ENCODE results near the gene UBTD1. TPM values are rescaled to one million over a fixed set of nuclear protein-coding genes. Genes with fewer than 3 reads are reported as not detected.

UBTD1 gene
- total RNA-seq, 4 donors from 2014 or later: 3.9 to 23.4 (median 12.4) TPM

DNA sequence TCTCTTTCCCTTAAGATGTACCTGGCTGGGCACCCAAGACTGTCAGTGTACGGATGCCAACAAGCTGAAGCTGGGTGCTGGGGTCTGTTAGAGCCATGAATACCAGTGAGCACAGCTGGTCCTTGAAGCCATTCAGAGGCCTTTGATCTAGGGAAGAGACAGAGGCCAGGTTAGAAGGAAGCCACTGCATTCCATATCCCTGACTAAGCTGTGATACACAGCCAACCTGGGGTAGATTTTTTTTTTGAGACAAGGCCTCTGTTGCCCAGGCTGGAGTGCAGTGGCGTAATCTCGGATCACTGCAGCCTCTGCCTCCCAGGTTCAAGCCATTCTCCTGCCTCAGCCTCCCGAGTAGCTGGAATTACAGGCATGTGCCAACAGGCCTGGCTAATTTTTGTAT, 32.0 kb upstream of the UBTD1 start:
- TF ChIP-seq, protein P1, sequence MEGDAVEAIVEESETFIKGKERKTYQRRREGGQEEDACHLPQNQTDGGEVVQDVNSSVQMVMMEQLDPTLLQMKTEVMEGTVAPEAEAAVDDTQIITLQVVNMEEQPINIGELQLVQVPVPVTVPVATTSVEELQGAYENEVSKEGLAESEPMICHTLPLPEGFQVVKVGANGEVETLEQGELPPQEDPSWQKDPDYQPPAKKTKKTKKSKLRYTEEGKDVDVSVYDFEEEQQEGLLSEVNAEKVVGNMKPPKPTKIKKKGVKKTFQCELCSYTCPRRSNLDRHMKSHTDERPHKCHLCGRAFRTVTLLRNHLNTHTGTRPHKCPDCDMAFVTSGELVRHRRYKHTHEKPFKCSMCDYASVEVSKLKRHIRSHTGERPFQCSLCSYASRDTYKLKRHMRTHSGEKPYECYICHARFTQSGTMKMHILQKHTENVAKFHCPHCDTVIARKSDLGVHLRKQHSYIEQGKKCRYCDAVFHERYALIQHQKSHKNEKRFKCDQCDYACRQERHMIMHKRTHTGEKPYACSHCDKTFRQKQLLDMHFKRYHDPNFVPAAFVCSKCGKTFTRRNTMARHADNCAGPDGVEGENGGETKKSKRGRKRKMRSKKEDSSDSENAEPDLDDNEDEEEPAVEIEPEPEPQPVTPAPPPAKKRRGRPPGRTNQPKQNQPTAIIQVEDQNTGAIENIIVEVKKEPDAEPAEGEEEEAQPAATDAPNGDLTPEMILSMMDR (IDR thresholded peaks at IDR 0.05; ENCODE audit: low read depth): no peak

DNA sequence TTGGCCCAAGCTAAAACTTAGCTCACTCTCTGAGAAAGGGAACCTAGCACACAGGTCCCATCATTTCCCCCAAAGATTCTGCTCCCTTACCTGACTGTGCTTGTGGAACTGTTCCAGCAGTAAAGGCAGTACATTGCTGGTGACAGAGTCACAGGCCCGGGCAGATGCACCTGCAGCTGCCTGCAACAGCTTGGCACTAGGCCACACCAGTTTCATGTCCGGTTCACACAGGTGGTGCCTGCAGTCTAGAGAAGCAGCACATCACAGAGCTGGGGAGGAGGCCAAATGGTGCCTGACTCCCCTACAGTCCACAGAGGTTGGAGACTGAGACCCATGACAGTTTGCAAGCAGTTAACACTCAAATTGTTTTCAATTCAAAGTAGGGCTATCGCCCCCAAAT, 30.6 kb upstream of the UBTD1 start:
- TF ChIP-seq, protein P1 (IDR thresholded peaks at IDR 0.05; ENCODE audit: low read depth): no peak

DNA sequence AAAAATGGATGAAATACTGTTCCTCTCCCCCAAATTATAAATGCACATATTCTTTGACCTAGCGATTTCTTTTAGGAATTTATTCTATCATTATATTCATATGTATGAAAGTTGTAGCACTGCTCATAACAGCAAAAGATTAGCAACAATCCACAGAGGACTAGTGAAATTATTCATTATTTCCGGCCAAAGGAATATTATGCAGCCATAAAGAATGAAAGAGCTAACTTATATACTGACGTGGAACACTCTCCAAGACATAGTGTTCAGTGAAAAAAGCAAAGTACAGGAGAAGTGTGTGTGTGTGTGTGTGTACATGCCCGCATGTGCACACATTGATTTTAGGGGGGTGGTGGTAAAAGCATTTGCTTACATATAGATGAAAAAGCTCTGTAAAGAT, 23.8 kb upstream of the UBTD1 start:
- TF ChIP-seq, protein P1 (IDR thresholded peaks at IDR 0.05; ENCODE audit: low read depth): no peak

DNA sequence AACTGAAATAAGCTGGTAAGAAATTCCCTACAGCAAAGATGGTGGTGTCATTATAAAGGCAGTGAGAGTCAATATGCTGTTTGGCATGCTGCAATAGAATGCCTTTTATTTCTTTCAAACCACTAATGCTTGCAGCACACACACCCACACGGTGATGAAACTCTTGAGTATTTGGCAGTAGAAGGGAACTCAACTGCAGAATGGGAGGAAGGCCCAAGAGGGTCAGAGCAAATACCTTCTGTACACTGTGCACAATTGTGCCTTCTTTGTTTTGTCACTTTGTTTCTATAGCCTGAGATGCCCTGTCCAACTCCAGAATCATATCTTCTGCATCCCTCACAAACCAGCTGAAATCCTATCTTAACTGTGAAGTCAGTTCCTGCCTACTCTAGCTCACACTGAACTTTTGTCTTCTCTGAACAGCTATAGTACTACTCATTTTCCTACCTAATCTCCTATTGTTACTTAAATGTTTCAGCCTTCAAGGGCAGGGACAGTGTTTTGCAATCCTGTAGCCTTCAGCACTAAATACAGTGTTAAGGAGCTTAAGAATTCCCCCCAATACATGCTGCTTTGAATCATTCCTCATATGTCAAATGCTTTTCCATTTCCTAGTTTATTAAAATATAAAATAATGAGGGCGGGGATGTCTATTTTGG, 22.7 kb upstream of the UBTD1 start:
- TF ChIP-seq, protein P1 (IDR thresholded peaks at IDR 0.05; ENCODE audit: low read depth): no peak

DNA sequence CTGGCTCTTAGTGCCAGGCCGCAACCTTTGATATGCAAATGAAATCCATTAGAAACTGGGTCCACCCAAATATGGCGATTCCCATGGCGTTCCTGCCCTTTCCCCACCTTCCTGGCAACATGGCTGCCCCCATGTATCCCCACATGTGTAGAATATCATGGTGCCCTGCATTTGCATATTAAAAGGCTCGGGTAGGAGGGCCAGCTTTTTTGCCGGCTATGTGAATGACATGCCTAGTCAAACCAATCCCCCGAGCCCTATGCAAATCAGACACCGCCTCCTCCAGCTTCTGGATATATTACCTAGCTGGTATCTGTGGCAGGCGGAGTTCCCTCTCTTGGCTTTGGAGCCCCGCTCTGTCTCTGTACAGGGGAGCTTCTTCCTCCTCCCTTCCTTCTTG, 18.8 kb upstream of the UBTD1 start:
- TF ChIP-seq, protein P1 (IDR thresholded peaks at IDR 0.05; ENCODE audit: low read depth): no peak

DNA sequence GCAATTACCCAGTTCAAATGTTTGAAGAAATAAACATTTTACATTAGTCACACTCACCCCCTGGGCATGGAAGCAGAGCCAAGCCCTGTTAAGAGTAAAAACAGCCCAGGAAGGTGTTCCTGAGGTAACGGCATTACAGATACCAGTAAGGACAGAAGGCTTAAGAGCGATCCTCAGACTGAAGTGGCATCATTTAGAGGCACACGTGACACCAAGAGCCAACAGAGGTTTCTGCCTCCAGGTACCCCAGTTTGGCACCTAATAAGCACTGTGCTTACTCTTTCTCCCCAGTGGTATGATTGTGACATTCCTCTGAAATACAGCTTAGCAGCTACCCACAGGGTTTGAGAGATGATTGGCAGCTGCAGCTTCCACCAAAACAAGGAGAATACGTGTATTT, 17.7 kb upstream of the UBTD1 start:
- TF ChIP-seq, protein P1 (IDR thresholded peaks at IDR 0.05; ENCODE audit: low read depth): no peak

DNA sequence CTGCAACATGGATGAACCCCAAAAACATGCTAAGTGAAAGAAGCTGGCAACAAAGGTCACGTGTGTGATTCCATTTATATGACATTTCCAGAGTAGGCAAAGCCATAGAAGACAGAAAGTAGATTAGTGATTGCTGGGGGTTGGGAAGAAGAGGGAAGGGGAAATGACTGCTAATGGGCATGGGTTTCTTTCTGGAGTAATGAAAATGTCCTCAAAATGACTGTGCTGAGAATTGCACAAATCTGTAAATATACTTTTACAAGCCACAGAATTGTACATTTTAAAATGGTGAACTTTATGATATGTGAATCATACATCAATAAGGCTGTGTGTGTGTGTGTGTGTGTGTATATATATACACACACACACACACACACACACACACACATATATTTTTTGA, 16.3 kb upstream of the UBTD1 start:
- TF ChIP-seq, protein P1 (IDR thresholded peaks at IDR 0.05; ENCODE audit: low read depth): no peak

Measured in subcutaneous adipose tissue (tissue), 4 donors.